T-helper 22 cell (primary cell): ENCODE measurements around the gene DGKB.

ENCODE experiments used
- DNase-seq: peaks from one replicate; pipeline ENCODE4 v3.0.0-alpha.2; 2020; ENCODE audit warnings: low read depth

Gene DGKB

GRCh38 chr7:14821757-14822480 lies 80.6 kb downstream of the DGKB start:
- DNase-seq = no peak

- DNase-seq = no peak
Measured at GRCh38 chr7:14818871-14819270, 83.7 kb downstream of the DGKB start.

DNA sequence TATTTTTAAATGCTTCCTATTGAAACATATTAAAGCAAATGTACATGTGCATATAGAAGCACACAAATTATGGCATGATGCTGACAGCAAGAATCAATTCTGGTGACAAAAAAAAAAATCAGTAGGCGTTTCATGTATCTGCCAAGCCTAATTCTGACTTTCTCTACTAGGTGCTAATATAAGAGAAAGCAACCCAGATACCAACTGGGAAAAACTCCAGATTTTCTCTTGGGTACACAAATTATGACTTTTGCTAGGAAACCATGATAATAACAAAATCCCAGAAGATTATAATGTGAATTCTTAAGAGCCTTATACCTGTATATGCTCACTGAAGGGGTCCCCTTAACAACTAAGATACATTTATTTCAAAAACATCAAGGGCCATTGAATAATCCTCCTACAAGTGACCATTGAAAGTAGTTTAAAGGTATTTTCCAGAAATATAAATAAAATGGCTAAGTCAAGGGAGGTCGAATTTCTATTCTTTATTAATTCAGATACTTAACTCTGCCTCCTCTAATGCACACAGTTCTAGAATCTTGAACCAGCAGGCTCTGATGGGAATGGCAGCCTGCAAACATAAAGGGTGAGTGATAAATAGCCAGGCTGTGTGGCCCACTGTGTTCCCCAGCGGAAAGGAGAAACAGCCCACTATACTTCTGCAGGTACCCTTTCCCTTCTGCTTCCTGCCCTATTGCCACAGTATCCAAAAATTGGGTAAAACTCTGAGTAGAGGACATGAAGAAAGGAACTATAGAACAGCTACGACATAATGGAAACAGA lies 84.5 kb downstream of the DGKB start:
- no peak for DNase-seq

DNA sequence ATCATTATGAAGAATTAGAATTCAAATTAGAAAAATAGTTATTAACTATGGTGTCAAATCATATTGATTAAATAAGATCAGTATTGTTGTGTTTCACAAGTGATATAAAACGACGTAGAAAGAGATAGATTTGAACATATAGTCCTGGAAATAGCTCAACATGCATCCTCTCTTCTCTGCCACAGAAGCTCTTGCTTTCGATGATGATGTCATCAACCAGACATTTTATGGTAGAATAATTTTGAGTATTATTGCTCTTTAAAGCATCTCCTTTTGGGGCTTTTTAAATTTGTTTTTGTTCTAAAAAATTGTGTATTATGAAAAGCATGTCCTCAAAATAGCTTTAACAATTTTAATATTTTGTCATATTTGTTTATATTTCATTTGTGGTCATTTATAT lies 95.0 kb downstream of the DGKB start:
- no peak for DNase-seq

- DNase-seq = no peak
Measured at GRCh38 chr7:14806891-14807290, 95.7 kb downstream of the DGKB start.

DNA sequence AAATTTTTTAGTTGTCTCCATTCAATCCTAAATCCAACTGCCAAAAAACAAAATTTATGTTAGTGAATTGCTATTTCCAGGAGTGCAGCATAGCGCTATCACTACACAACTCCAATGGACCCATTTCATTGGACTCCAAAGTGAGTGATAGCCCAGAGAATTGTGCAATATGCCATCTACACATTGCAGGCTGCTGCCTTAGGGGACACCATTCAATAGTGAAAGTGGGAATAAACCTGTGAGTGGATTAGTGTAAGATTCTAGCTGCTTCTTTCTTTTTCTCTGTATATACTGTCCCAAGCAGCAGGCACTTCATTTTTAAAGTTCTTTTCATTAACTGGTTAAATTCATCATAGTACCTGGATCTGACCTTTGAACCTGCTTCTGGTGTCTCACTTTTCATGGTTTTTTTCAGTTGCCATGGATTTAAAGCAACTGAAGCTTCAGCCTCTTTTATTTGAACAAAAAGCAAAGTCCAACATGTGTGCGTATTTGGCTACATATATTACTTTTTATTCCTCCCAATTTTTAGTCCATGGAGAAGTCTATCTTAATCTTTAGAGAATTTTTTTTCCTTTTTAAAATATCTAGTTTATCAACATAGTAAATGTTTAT lies 97.3 kb downstream of the DGKB start:
- DNase-seq = no peak

DNA sequence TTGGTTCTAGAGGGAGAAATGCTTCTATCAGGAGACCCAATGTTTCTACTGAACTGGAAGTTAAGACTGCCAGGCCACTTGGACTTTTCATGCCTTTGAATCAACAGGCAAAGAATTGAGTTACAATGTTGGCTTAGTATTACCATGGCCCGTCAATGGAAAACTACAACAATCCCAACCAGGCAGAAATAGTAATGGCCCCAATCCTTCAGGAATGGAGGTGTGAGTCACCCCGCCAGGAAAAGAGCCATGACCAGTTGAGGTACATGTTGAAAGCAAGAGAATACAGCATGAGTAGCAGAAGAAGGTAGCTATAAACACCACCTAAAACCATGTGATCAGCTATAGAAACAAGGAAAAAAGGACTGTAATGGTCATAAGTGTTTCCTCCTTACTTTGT lies 101.9 kb downstream of the DGKB start:
- DNase-seq = no peak

DNA sequence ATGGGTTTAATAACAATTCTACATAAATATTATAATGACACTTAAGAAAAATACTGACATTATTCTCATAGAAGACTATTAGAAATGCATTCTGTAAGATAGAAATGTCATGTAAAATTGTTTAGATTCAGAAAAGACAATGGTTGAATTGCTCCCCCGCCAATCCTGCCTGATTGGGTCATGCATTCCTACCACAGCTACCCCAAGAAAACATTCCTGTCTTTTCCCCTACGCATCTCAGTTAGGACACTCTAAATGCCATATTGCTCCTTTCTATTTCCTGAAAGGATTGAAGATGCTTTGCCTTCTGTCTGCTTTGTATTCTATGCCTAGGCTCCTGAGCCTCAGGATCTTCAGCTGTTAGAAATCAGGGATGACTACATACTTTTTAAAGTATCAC lies 109.4 kb downstream of the DGKB start:
- DNase-seq = no peak

DNA sequence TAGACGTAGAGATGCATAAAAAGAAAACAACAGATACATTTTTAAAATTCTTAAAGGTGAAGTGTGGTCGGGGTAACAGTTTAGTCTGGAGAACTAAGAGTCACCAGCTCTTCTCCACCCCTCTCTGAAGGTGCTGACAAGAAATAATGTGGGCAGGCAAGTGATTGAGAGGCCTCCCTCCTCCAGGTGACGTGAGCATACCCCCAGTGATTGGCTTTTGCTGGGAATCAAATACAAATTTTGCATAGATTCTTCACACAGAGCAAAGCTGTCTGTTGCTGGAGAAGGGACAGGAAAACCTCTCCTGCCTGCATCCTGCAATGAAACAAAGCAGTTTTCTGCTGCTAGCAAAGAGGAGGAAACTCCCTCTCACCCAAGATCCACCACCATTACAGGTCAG lies 115.0 kb downstream of the DGKB start:
- DNase-seq = no peak

- no peak for DNase-seq
Measured at GRCh38 chr7:14786314-14786895, 116.1 kb downstream of the DGKB start.

GRCh38 chr7:14777806-14778205 lies 124.7 kb downstream of the DGKB start:
- DNase-seq = no peak

DNA sequence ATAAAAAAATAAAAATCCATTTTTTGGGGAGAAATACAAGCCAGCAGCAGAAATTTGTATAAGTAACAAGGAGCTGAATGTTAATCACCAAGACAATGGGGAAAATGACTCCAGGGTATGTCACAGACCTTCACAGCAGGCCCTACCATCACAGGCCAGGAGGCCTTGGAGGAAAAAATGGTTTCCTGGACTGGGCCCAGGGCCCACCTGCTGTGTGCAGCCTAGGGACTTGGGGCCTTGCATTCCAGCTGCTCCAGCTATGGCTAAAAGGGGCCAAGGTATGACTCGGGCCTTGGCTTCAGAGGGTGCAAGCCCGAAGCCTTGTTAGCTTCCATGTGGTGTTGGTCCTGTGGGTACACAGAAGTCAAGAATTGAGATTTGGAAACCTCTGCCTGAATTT lies 126.3 kb downstream of the DGKB start:
- no peak for DNase-seq

GRCh38 chr7:14773729-14774271 lies 128.8 kb downstream of the DGKB start:
- DNase-seq = no peak

GRCh38 chr7:14770614-14771013 lies 131.9 kb downstream of the DGKB start:
- DNase-seq = no peak

DNA sequence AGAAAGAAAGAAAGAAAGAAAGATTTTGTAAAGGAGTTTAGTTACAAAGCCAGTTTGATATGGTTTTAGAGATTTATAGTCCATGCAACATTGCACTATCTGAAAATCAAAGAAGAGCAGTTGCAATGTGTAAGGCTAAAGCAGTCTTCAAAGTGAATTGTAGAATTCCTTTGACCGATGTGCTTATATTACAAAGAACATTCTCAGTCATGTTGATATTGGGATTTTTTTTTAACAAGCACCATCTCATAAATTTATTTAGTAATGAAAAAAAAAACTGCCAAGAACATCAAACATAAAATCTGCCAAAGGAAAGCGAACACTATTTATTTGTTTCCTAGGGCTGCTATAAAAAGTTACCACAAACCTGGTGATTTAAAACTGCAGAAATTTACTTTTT lies 133.3 kb downstream of the DGKB start:
- DNase-seq = no peak

- DNase-seq = no peak
Measured at GRCh38 chr7:14767716-14768425, 134.7 kb downstream of the DGKB start.

GRCh38 chr7:14766747-14767146 lies 135.8 kb downstream of the DGKB start:
- DNase-seq = no peak

DNA sequence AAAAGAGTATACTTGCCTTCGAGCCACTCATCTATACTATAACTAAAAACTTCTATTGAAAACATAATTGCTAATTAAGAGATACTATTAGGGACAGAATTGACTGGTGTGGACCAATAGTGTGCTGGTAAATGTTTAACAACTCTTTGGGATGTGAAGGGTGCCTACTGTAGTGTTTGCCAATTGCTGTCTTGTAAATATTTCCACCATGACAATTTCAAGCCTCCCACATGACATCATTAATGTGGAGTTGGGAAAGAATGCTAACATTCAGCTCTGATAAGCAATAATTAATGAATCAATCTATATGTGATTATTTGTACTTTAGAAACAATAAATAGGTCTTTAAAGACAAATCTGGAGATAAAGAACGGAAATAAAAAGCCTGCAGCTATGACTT lies 136.8 kb downstream of the DGKB start:
- DNase-seq = no peak

GRCh38 chr7:14762561-14762960 lies 140.0 kb downstream of the DGKB start:
- DNase-seq = no peak

GRCh38 chr7:14761510-14762296 lies 140.8 kb downstream of the DGKB start:
- DNase-seq = no peak
